H1 (cell line): ENCODE measurements around the gene COL4A4. TPM values are rescaled to one million over a fixed set of nuclear protein-coding genes. Genes with fewer than 3 reads are reported as not detected.

Experiments used
- GTF2F1 ChIP-seq: IDR thresholded peaks from 2 replicates; pipeline ENCODE4 v1.6.1; 2012; ENCODE audit warnings: low read depth, low read length, improper control_type of control experiment, borderline replicate concordance
- polyA plus RNA-seq, 7 experiments: library from polyadenylated mRNA; depleted of rRNA in 3 of 7; stranded (reverse) in 5 of 7; unstranded in 2 of 7; fragments of >200 nt in 5 of 7; fragments of 200-250 nt in 2 of 7; gene quantifications; 1 replicate in 5 of 7; 2 replicates in 1 of 7; 4 replicates in 1 of 7; pipeline versions ENCODE4 v1.2.1 to v1.2.3, GENCODE V29; 2011 to 2013; ENCODE audit warnings: missing spikeins in 2 of 7, mixed read lengths in 2 of 7
- total RNA-seq: library from RNA; stranded (reverse); fragmentation: NEBNext Ultra II Directional; extraction: Animal tissue kit (Norgen Biotek cat#: 25700); gene quantifications from 2 replicates; pipeline ENCODE4 v1.2.1, GENCODE V29; 2021
- TF ChIP-seq, protein P1 (sequence below): IDR thresholded peaks from 2 replicates; pipeline ENCODE4 v1.6.1; 2012; ENCODE audit warnings: inconsistent platforms

COL4A4 gene
- total and polyA plus RNA-seq, 2 of the 8 experiments (the other 6 are each of a cell fraction or from before 2014, with no cell fraction given), result 0.33 to 1.7 TPM

DNA sequence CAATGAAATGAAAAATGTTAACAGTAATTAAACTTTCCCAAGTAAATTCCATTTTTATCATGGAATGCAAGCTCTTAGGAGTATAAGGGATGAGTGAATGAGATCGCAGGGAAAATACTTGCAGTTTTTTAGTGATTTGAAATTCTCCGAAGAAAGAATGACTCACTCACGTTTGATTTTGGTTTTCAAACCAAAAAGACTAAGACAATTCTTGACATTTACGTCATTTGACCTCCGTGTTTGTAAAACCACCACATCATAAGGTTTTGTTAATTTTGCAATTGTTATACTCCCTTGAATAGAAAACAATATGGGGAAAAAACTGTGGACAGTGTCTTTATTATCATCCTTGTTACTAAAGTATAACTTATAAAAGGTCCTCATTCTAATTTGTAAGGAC is 29.4 kb downstream of the COL4A4 start (continued):
- TF ChIP-seq, protein P1, sequence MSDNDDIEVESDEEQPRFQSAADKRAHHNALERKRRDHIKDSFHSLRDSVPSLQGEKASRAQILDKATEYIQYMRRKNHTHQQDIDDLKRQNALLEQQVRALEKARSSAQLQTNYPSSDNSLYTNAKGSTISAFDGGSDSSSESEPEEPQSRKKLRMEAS, result no peak
- no peak for TF ChIP-seq GTF2F1
